ENCODE results near the gene TMEM87A. TPM values are rescaled to one million over a fixed set of nuclear protein-coding genes. Genes with fewer than 3 reads are reported as not detected.

Gene TMEM87A
- total RNA-seq, 5 donors from 2014 or later (not counting 1 experiment from before 2014, with no cell fraction given), result 44.0 to 55.4 (median 45.4) TPM

DNA sequence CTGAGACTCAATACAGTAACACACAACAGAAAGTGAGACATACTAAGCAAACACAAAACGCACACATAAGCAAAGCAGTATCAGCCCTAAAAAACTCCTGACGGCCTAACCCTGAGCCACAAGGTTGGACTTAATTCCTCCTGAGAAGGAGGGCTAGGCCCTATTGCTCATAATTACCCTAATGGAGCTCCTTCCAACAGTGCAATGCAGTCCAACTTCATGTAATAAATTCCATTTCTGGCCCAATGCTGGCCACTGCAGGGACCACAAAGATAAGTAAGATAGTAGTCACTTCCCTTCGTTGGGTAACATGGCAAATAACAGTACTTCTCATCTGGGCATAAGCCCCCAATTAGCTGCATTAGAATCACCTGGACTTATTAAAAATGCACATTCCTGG is 69.3 kb downstream of the TMEM87A start:
- CTCF ChIA-PET, result no interaction called here
- H3K4me3 ChIP-seq (ENCODE audit: control insufficient read depth in 1 of 2, extremely low read depth in 1 of 2, low read length in 1 of 2), result no peak overlapping the region

GRCh38 chr15:42202653-42203052 is 70.6 kb downstream of the TMEM87A start:
- Mint-ChIP-seq H3K27me3 (no peaks in the 10 kb centered on the region), H3K27ac (no peak overlapping the region), H3K36me3 (peaks cover 24% of the 10 kb centered on the region), H3K4me3 (no peak overlapping the region), H3K9me3 (no peaks in the 10 kb centered on the region), H3K4me1 (peaks cover 54 to 66% (median 56%) of the 10 kb centered on the region in 3 donors)
- ChIA-PET POLR2A (interaction anchor here in 1 of 2 donors (0.6 kb wide), 3 partner anchors 11 to 307 kb away, joined by 3 read pairs; no protein-coding TSS in a partner anchor), CTCF (no interaction called here)
- Histone ChIP-seq H3K27ac (ENCODE audit: low read length) (no peak overlapping the region), H3K4me1 (ENCODE audit: control insufficient read depth in 1 of 2, extremely low read depth in 1 of 2, insufficient read depth in 2 of 2, low read length in 2 of 2) (peaks cover 10 to 17% of the 10 kb centered on the region in 2 experiments), H3K36me3 (ENCODE audit: control insufficient read depth in 2 of 2, extremely low read depth in 1 of 2, insufficient read depth in 1 of 2, low read length in 1 of 2) (peaks cover 0 to 23% of the 10 kb centered on the region in 2 donors), H3K27me3 (replicated peaks in 1 of 2; ENCODE audit: control insufficient read depth in 2 of 2, extremely low read depth in 1 of 2, insufficient read depth in 2 of 2, low read length in 1 of 2) (no peaks in the 10 kb centered on the region), H3K9me3 (no peaks in the 10 kb centered on the region), H3K4me3 (ENCODE audit: control insufficient read depth in 1 of 2, extremely low read depth in 1 of 2, low read length in 1 of 2) (no peak overlapping the region)
- 70% methylated on average over 2 of the region's 2 CpGs for WGBS (ENCODE audit: insufficient coverage)
- DNase-seq, result no peak
- no peak for ATAC-seq (replicated peaks in 1 of 4)

More for the DNA sequence above, 69.3 kb downstream of the TMEM87A start:
- H3K4me3 Mint-ChIP-seq, result no peak overlapping the region
- no peaks in the 10 kb centered on the region for H3K27me3 Mint-ChIP-seq
- Histone ChIP-seq H3K27ac (ENCODE audit: low read length) (no peak overlapping the region), H3K27me3 (replicated peaks in 1 of 2; ENCODE audit: control insufficient read depth in 2 of 2, extremely low read depth in 1 of 2, insufficient read depth in 2 of 2, low read length in 1 of 2) (no peaks in the 10 kb centered on the region), H3K9me3 (no peaks in the 10 kb centered on the region), H3K4me1 (ENCODE audit: control insufficient read depth in 1 of 2, extremely low read depth in 1 of 2, insufficient read depth in 2 of 2, low read length in 2 of 2) (peaks cover 12 to 22% of the 10 kb centered on the region in 2 experiments), H3K36me3 (ENCODE audit: control insufficient read depth in 2 of 2, extremely low read depth in 1 of 2, insufficient read depth in 1 of 2, low read length in 1 of 2) (peaks cover 0 to 13% of the 10 kb centered on the region in 2 donors)
- DNase-seq (no peak), ATAC-seq (replicated peaks in 1 of 4) (no peak)
- WGBS (ENCODE audit: insufficient coverage), result 100% methylated on average over 2 of the region's 3 CpGs
- POLR2A ChIA-PET, result no interaction called here
- H3K36me3 Mint-ChIP-seq, result peaks cover 17% of the 10 kb centered on the region
- no peaks in the 10 kb centered on the region for H3K9me3 Mint-ChIP-seq
- H3K4me1 Mint-ChIP-seq, result peaks cover 62 to 72% (median 62%) of the 10 kb centered on the region in 3 donors
- H3K27ac Mint-ChIP-seq, result no peak overlapping the region

GRCh38 chr15:42201801-42202200 is 71.4 kb downstream of the TMEM87A start:
- Mint-ChIP-seq H3K4me1 (peaks cover 46 to 58% (median 47%) of the 10 kb centered on the region in 3 donors), H3K27ac (no peak overlapping the region), H3K4me3 (no peak overlapping the region), H3K9me3 (no peaks in the 10 kb centered on the region), H3K27me3 (no peaks in the 10 kb centered on the region), H3K36me3 (peaks cover 31% of the 10 kb centered on the region)
- no CpG with 5 or more reads among the region's 1 CpG for WGBS (ENCODE audit: insufficient coverage)
- Histone ChIP-seq H3K9me3 (no peaks in the 10 kb centered on the region), H3K4me1 (ENCODE audit: control insufficient read depth in 1 of 2, extremely low read depth in 1 of 2, insufficient read depth in 2 of 2, low read length in 2 of 2) (peaks cover 3 to 10% of the 10 kb centered on the region in 2 experiments), H3K4me3 (ENCODE audit: control insufficient read depth in 1 of 2, extremely low read depth in 1 of 2, low read length in 1 of 2) (no peak overlapping the region), H3K36me3 (ENCODE audit: control insufficient read depth in 2 of 2, extremely low read depth in 1 of 2, insufficient read depth in 1 of 2, low read length in 1 of 2) (peaks cover 0 to 27% of the 10 kb centered on the region in 2 donors), H3K27me3 (replicated peaks in 1 of 2; ENCODE audit: control insufficient read depth in 2 of 2, extremely low read depth in 1 of 2, insufficient read depth in 2 of 2, low read length in 1 of 2) (no peaks in the 10 kb centered on the region), H3K27ac (ENCODE audit: low read length) (no peak overlapping the region)
- ChIA-PET POLR2A (no interaction called here), CTCF (no interaction called here)
- ATAC-seq (replicated peaks in 1 of 4), result no peak
- no peak for DNase-seq

- no CpG with 5 or more reads among the region's 5 CpGs for WGBS (ENCODE audit: insufficient coverage)
- POLR2A ChIA-PET, result no interaction called here
- CTCF ChIA-PET, result no interaction called here
- no peak overlapping the region for H3K4me3 ChIP-seq (ENCODE audit: control insufficient read depth in 1 of 2, extremely low read depth in 1 of 2, low read length in 1 of 2)
- ATAC-seq (replicated peaks in 1 of 4), result no peak
- Mint-ChIP-seq H3K27ac (no peak overlapping the region), H3K27me3 (no peaks in the 10 kb centered on the region), H3K4me3 (no peak overlapping the region), H3K9me3 (no peaks in the 10 kb centered on the region), H3K4me1 (peaks cover 24 to 48% (median 34%) of the 10 kb centered on the region in 3 donors), H3K36me3 (peaks cover 49% of the 10 kb centered on the region)
- no peaks in the 10 kb centered on the region for H3K9me3 ChIP-seq
- DNase-seq, result no peak
- no peak overlapping the region for H3K27ac ChIP-seq (ENCODE audit: low read length)
- no peaks in the 10 kb centered on the region for H3K27me3 ChIP-seq (replicated peaks in 1 of 2; ENCODE audit: control insufficient read depth in 2 of 2, extremely low read depth in 1 of 2, insufficient read depth in 2 of 2, low read length in 1 of 2)
- peaks cover 0 to 32% of the 10 kb centered on the region in 2 donors for H3K36me3 ChIP-seq (ENCODE audit: control insufficient read depth in 2 of 2, extremely low read depth in 1 of 2, insufficient read depth in 1 of 2, low read length in 1 of 2)
- peaks cover 0 to 3% of the 10 kb centered on the region in 2 experiments for H3K4me1 ChIP-seq (ENCODE audit: control insufficient read depth in 1 of 2, extremely low read depth in 1 of 2, insufficient read depth in 2 of 2, low read length in 2 of 2)
These were observed 74.1 kb downstream of the TMEM87A start for GRCh38 chr15:42199126-42199525.

DNA sequence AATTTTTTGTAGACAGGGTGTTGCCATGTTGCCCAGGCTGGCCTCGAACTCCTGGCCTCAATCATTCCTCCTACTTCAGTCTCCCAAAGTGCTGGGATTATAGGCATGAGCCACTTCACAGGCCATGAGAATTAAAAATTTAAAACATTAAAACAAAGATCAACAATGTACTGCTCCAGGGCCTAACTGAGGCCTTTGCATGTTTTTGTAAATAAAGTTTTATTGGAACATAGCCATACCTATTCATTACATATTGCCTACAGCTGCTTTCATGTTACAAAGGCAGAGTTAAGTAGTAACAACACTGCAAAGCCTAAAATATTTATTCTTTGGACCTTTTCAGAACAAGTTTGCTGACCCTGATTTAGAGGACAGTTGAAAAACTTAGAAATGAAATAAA is 74.7 kb downstream of the TMEM87A start:
- Mint-ChIP-seq H3K27me3 (no peaks in the 10 kb centered on the region), H3K9me3 (no peaks in the 10 kb centered on the region), H3K36me3 (peaks cover 49% of the 10 kb centered on the region), H3K4me3 (no peak overlapping the region), H3K27ac (no peak overlapping the region), H3K4me1 (peaks cover 29 to 45% (median 32%) of the 10 kb centered on the region in 3 donors)
- Histone ChIP-seq H3K4me3 (ENCODE audit: control insufficient read depth in 1 of 2, extremely low read depth in 1 of 2, low read length in 1 of 2) (no peak overlapping the region), H3K9me3 (no peaks in the 10 kb centered on the region), H3K36me3 (ENCODE audit: control insufficient read depth in 2 of 2, extremely low read depth in 1 of 2, insufficient read depth in 1 of 2, low read length in 1 of 2) (peaks cover 0 to 32% of the 10 kb centered on the region in 2 donors), H3K4me1 (ENCODE audit: control insufficient read depth in 1 of 2, extremely low read depth in 1 of 2, insufficient read depth in 2 of 2, low read length in 2 of 2) (peaks cover 0 to 3% of the 10 kb centered on the region in 2 experiments), H3K27me3 (replicated peaks in 1 of 2; ENCODE audit: control insufficient read depth in 2 of 2, extremely low read depth in 1 of 2, insufficient read depth in 2 of 2, low read length in 1 of 2) (no peaks in the 10 kb centered on the region), H3K27ac (ENCODE audit: low read length) (no peak overlapping the region)
- 100% methylated on average over 1 of the region's 1 CpG for WGBS (ENCODE audit: insufficient coverage)
- CTCF ChIA-PET, result no interaction called here
- ATAC-seq (replicated peaks in 1 of 4) (no peak), DNase-seq (no peak)
- POLR2A ChIA-PET, result no interaction called here

DNA sequence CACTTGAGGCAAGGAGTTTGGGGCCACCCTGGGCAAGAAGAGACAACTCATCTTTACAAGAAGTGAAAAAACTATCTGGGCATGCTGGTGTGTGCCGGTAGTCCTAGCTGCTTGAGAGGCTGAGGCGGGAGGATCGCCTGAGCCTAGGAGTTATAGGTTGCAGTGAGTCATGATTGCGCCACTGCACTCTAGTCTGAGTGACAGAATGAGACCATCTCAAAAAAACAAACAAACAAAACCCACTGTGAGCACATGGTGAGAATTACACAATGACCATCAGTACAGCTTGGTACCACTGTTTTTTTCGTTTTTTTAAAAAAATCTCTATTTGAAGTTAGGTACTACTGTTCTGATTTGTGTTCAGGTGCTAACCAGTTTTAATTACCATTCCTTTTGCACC is 78.7 kb downstream of the TMEM87A start:
- Mint-ChIP-seq H3K4me3 (no peak overlapping the region), H3K36me3 (peaks cover 57% of the 10 kb centered on the region), H3K27ac (no peak overlapping the region), H3K9me3 (no peaks in the 10 kb centered on the region), H3K27me3 (no peaks in the 10 kb centered on the region), H3K4me1 (peaks cover 21 to 39% (median 29%) of the 10 kb centered on the region in 3 donors)
- peaks cover 0 to 3% of the 10 kb centered on the region in 2 experiments for H3K4me1 ChIP-seq (ENCODE audit: control insufficient read depth in 1 of 2, extremely low read depth in 1 of 2, insufficient read depth in 2 of 2, low read length in 2 of 2)
- WGBS (ENCODE audit: insufficient coverage), result no CpG with 5 or more reads among the region's 5 CpGs
- no peak overlapping the region for H3K27ac ChIP-seq (ENCODE audit: low read length)
- peaks cover 0 to 51% of the 10 kb centered on the region in 2 donors for H3K36me3 ChIP-seq (ENCODE audit: control insufficient read depth in 2 of 2, extremely low read depth in 1 of 2, insufficient read depth in 1 of 2, low read length in 1 of 2)
- POLR2A ChIA-PET, result no interaction called here
- CTCF ChIA-PET, result no interaction called here
- H3K4me3 ChIP-seq (ENCODE audit: control insufficient read depth in 1 of 2, extremely low read depth in 1 of 2, low read length in 1 of 2), result no peak overlapping the region
- no peak for DNase-seq
- no peak for ATAC-seq (replicated peaks in 1 of 4)
- no peaks in the 10 kb centered on the region for H3K9me3 ChIP-seq
- H3K27me3 ChIP-seq (replicated peaks in 1 of 2; ENCODE audit: control insufficient read depth in 2 of 2, extremely low read depth in 1 of 2, insufficient read depth in 2 of 2, low read length in 1 of 2), result no peaks in the 10 kb centered on the region

DNA sequence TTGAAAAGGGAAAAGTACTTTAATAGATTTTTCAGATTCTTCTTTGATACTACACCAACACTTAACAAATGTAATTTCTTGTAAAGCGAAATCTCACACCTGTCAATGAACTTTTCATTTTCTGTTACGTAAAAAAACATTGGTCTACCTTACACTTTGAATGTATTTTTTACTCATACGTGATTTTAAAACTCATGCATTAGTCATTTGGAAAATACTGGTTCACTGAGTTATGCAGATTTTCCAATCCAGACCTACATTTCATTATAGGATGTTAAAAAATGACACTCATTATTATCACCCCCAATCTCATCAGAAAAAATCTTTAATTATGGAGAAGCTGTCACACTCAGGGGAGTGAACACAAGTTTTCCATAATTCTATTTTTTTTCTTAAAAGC is 79.8 kb downstream of the TMEM87A start:
- ChIA-PET CTCF (no interaction called here), POLR2A (no interaction called here)
- Mint-ChIP-seq H3K36me3 (peaks cover 57% of the 10 kb centered on the region), H3K9me3 (no peaks in the 10 kb centered on the region), H3K4me3 (no peak overlapping the region), H3K27me3 (no peaks in the 10 kb centered on the region), H3K27ac (no peak overlapping the region), H3K4me1 (peaks cover 13 to 36% (median 27%) of the 10 kb centered on the region in 3 donors)
- Histone ChIP-seq H3K36me3 (ENCODE audit: control insufficient read depth in 2 of 2, extremely low read depth in 1 of 2, insufficient read depth in 1 of 2, low read length in 1 of 2) (peaks cover 0 to 48% of the 10 kb centered on the region in 2 donors), H3K4me1 (ENCODE audit: control insufficient read depth in 1 of 2, extremely low read depth in 1 of 2, insufficient read depth in 2 of 2, low read length in 2 of 2) (peaks cover 0 to 3% of the 10 kb centered on the region in 2 experiments), H3K27me3 (replicated peaks in 1 of 2; ENCODE audit: control insufficient read depth in 2 of 2, extremely low read depth in 1 of 2, insufficient read depth in 2 of 2, low read length in 1 of 2) (no peaks in the 10 kb centered on the region), H3K4me3 (ENCODE audit: control insufficient read depth in 1 of 2, extremely low read depth in 1 of 2, low read length in 1 of 2) (no peak overlapping the region), H3K27ac (ENCODE audit: low read length) (no peak overlapping the region), H3K9me3 (no peaks in the 10 kb centered on the region)
- no peak for ATAC-seq (replicated peaks in 1 of 4)
- no CpG with 5 or more reads among the region's 3 CpGs for WGBS (ENCODE audit: insufficient coverage)
- DNase-seq, result no peak
